Kidney glomerular epithelial cell (primary cell): ENCODE measurements around the gene ATP5F1B.

Experiments used
- DNase-seq: peaks from one replicate; lab custom pipeline; 2025; lab: John Stamatoyannopoulos, UW

Gene ATP5F1B

DNA sequence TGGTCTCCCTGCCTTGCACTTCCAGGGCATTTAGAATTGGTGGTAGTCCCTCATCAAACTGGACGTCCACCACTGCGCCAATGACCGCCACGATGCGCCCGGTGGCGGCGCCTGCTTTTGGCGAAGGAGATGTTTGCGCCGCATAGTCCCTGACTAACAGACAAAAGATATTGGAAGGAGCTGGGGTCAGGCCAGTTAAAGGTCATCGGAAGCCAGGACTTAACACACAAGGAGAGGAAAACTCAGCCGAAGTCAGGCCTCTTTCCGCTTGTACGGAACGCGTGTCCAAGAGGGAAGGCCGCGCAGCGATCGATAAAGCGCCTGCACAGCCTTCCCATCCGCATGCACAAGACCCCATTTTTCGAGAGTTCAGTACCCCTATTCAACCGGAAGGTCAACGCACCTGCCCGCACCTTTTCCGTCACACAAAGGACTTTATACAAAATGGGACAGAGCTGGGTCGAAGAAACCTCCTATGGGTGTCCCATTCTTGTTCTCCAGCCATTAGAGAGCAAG lies 525 bp downstream of the ATP5F1B start:
- DNase-seq = no peak

DNA sequence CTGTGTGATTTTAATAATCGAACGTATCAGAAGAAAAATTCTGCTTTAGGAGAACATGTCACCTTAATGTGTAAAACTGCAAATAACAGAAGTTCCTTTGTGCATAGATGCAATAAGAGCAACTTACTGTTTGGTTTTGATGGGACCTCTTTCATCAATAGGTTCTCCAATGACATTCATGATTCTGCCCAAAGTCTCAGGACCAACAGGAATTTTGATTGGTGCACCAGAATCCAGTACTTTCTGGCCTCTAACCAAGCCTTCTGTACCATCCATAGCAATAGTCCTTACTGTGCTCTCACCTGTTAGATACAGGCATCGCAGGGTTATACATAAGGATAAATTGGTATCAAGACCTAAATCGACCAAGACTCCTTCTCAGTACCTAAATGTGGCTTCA lies 1.1 kb downstream of the ATP5F1B start:
- DNase-seq = no peak

DNA sequence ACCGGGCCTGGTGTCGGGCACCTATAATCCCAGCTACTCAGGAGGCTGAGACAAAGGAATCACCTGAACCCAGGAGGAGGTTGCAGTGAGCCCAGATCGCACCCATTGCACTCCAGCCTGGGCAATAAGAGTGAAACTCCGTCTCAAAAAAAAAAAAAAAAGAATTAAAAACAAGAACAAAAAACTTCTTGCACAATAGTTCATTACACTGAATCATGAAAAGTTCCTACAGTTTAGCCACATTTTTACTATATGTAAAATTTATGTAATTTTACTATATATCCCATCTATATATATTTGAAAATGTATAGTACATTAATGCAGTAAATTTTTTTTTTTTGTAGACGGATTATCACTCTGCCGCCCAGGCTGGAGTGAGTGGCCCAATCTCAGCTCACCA lies 4.6 kb downstream of the ATP5F1B start:
- no peak for DNase-seq

DNA sequence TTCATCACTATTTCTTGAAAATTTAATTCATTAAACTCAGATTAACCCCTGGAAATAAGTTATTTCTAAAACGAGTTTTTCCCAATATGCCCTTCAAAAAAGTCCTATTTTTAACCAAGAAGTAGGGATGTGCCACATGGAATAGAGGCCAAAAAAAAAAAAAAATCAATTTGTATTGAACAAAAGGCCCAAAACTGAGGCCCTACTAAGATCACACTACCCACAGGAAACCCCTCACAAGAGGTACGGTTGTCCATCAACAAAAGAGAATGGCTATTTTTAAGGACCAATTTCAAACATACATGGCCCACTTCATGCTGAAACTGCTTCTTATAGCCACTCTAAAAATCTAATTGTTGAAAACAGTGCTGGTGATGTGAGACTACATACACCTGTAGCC lies 8.2 kb downstream of the ATP5F1B start:
- no peak for DNase-seq

DNA sequence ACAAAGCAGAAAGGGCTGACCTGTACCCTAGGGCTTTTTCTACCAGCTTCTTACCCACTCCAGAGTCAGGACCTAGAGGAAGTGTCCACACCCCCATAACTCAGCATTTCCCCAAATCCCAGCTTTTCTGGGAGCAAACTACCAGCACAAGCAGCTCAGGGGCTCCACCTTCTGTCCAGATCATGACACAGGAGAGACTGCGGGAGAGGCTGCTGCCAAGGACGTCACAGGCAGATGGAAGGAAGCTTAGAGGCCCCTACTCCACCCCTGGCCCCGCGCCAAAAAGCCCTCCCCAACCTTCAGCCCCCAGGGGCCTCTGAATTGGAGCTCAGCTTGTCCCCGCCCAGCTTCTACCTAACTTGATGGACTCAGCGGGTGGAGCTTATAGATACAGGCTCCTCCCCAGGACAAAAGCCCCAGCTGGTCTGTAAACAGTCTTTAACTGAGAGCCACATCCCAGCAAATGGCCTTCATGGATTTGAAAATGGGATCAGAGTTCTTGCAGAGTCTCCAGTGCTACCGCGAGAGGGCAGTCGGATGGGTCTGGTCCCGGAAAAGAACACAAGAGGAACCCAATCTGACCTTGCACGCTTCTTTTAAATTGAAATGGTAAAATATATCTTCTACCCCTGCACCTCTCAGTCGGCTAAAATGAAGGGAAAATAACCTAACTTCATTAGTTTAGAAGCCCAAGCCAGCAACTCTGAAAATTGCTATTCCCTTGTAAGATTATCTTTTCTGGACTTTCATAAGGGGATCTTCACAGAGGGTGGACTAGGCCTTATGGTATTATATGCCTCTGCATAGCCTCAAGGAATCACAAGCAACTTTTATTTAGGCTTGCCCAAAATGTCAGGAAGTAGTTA lies 8.9 kb downstream of the ATP5F1B start:
- DNase-seq = peak; percentile 97

DNA sequence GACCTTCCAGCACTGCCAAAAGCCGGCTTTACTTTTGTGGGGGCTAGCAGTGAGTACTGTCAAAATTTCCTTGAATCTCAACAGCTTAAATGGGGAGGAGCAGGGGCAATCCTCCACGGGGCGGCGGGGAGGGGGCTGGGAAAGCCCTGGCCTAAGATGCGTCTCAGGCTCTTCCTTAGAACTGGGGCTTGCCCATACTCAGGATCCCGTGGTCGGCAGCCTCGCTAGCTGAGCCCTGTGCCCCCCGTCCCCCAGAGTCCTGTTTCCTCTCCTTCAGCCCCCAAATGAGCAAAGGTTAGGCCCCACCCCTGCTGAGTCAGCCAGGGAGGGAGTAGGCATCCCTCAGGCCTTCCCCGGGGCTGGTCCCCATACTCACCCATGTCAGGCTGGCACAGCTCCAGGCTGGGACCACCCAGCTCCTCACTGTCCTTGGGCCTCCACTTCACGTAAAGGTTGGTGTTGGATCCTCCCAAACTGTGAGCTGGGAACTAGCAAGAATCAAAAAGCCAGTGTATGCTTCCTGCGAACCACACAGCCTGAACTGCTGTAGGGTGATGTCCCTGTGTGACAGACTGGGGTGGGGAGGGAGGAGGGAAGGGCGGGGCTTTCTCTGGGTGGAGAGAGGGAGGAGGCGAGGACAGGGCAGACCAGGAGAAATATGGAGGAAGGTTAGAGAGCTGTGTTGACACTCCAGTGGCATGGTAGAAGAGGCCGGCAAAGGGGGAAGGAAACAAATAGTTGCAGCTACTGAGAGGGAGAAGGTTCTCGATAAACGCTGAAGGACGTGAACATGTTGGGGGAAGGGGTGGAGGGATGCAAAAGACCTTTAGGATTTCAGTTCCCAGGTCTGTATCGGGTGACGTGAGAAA lies 9.7 kb downstream of the ATP5F1B start:
- DNase-seq = peak; percentile 83

DNA sequence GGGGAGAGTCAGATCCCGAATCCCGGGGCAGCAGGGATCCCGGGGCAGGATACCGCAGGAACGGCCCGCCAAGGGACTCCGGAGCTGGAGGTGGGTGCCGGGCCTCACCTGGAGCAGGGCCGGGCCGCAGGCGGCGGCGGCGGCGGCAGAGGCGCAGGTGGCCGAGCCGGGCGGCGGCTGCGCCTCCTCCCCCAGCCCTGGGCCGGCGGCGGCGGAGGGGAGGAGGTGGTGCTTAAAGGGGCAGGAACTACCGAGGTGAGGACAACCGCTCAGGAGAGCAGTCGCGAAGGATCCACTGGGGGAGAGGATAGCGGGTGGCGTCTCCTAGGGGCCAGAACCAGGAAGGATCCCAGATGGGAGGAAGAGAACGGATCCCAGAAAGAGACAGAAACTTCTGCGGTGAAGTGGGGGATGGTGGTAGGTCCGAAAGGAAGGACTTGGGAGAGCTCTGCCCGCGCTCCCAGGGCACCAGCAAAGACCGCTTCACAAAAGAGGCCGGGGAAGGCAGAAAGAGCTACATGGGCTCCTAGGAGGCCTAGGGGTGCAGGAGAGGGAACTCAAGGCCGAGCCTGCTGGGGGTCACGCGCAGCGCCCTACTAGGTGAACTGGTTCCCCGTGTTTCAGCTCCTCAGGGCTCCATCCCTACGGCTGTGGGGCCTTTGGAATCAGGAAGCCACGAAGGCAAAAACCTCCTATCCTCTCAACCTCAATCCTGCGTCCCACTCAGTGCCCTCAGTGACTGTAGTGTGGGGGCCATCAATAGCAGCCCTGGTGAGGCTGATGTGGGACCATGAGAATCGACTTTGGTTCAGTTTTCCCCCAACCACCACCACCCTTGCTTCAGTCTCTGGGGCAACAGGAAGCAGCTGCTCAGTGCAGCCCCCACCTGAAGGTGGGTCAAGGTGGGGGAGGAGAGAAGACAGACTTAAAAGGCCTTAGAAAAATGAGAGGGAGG lies 10.7 kb downstream of the ATP5F1B start:
- DNase-seq = peak; percentile 87

DNA sequence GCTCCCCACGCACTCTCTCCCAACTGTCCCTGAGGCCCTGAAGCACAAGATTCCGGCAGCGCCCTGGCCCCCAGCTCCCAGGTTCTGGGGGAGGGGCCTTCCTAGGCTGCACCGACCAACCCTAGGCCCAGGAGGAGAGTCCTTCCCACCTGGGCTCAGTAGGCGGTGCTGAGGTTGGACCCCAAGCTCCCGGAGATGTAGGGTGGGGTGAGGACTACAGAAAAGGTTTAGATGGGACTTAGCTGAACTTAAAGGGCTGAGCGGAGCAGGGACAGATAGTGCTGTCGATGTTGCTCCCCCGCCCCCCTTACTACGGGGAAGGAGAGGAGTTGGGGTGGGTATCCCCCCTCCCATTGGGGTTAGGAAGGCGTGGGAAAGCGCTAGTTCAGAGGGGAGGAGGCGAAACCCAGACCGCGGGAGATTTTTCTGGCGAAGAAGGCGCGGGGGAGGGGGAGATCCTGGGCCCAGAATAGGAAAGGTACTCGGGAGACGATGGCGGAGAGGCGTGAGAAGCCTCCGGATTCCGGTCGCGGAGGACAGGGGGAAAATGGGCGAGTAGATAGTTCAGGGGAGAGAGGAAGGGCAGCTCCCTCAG lies 11.4 kb downstream of the ATP5F1B start:
- no peak for DNase-seq

DNA sequence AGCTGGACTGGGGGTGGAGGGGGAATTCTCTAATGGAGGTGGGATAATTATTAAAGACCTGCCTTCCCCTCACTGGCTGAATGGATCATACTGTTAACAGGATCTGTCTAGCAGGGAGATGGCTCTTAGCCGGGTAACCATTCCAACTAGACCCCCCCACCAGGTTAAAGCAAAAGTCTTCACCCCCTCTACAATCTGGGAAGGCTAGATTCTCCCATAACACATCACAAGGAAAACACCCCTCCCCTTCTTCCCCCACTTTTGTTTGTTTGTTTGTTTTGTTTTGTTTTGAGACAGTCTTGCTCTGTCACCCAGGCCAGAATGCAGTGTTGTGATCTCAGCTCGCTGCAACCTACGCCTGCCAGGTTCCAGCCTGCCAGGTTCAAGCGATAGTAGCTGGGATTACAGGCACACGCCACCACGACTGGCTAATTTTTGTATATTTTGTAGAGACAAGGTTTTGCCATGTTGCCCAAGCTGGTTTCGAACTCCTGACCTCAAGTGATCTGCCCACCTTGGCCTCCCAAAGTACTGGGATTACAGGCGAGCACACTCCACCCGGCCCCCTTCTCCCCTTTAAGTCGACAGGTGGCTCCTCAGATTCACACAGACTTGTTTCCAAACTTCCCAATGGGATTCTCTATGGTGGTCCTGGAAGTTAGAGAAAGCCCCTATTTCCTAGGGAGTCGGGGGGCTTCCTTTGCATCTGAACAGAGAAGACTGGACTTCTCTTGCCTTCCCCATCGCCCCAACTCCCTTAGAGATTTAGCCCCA lies 12.1 kb downstream of the ATP5F1B start:
- DNase-seq = no peak

DNA sequence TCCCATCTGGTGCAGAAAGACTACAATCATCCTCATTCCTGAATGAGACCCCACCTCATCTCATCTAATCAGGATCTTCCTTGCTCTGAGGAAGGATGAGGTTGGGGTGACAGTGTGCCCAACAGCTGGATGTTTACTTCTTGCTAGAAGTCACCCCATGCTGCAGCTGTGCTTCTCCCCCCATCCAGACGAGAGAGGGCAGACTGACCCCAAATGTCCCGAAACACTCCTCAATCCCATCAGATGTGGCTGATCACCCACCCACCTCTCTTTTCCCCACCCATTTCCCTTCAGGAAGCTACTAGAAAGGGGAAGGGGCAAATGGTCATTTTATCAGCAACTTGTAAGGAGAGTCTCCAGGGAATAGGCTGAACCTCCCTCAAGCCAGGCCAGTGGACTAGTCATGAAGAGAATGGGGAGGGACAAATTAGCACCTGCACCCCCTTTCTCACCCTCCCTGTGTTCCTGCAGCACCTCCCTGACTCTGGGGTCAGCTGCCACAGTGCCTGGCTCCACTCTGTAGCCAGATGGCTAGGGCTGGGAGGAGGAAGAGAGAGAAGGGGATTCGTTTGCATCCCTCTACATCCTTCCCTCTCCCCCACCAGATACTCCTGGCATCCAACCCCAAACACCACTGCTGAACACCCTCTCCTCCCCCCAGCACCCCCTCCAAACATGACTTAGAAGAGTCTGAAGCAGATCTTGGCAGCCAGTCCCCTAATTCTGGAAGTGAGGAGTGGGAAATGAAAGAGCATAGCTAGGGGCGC lies 12.9 kb downstream of the ATP5F1B start:
- DNase-seq = no peak

DNA sequence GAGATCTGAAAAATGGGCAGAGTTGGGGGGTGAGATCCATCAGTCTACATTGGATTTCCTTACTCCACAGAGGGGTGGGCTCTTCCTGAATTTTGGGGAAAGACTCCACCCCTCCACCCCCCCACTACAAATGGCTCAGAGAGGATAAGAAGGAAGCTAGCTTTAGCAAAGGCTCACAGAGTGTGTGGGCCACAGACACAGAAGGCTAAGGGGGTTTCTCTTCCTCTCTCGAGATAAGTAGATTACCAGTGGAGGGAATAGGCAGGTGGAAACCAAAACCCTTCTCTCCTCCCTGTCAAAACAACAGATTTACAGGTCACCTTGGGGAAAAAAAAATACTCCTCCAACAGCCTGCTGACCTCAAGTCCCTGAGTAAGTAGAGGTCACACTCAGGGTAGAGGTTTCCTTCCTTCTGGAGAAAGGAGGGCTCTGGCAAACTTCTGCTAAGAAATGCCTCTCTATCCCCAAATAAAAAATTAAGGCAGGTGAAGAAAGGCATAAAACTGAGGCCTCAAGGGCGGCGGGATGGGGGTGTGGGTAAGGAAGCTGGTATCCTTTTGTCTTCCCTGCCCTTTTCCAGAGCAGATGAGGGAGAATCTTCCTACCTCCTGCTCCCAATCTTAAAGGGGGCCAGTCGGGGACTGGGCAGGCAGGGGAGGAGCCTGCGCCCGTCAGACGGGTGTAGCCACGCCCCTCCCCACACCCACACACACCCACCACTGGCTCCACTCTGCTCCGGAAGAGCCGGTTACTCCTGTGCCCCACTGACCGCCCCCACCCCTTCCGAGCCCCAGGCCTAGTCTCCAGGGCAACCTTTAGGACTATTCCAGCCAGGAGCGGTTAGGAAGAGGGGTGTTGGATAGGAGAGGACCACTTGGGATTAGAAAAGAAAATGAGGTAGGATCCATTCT lies 13.7 kb downstream of the ATP5F1B start:
- no peak for DNase-seq

DNA sequence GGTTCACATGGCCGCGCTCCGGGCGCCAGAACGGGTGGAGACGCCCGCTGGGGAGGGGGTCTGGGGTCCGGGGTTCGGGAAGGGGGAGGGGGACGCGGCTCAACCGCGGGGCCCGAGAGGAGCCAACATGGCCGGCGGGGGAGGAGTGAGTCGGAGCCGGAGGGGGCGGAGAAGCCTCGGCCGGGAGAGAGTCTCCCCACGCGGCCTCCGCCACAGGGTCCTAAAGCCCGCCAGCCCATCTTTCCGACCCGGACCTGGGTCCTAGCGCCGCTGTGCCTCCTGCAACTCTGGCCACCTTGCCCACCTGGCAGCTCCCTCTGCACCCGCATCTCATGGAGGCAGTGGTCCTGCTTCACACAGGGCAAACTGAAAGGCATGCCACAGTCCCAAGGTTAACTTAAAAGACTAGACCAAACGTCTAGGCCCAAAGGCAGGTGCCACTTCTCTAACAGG lies 15.6 kb downstream of the ATP5F1B start, which contains the start of gene BAZ2A:
TSS of gene BAZ2A (minus strand) at position 147 of the 453 bp plus-strand sequence. CDS start 12,796 bp downstream, outside the sequence.
- peak; percentile 60 for DNase-seq

DNA sequence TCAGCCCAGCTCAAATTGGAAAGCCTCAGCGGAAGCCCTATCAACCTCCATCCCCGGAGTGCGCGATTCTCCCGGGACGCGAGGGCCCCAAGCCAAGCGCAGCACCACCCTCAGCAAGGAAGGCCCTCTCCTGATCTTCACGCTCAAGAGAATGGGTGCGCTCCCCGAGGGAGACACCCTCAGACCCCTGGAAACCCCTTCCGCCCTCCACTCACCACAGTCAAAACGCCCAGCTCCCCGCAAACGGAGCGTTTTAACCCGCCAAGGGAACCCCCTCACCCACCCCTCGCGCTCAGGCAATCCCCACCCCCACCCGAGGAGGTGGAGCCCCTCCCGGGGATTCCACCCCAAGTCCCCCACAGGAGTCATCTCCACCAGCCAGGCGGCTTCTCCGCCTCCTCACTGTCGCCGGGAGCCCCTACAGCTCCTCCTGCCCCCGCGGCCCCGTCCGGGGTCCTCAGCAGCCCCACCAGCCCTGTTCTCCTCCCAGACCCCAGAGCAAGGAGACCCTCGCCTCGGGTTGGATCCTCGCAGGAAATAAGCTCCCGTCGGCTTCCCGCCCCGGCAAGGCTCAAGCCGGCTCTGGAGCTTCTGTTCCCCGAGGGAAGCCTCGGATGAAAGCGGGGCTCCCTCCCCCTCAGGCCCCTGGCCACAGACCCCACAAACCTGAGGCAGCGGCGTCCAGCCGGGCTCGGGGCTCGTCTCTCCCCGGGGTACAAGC lies 16.2 kb downstream of the ATP5F1B start:
- DNase-seq = no peak

DNA sequence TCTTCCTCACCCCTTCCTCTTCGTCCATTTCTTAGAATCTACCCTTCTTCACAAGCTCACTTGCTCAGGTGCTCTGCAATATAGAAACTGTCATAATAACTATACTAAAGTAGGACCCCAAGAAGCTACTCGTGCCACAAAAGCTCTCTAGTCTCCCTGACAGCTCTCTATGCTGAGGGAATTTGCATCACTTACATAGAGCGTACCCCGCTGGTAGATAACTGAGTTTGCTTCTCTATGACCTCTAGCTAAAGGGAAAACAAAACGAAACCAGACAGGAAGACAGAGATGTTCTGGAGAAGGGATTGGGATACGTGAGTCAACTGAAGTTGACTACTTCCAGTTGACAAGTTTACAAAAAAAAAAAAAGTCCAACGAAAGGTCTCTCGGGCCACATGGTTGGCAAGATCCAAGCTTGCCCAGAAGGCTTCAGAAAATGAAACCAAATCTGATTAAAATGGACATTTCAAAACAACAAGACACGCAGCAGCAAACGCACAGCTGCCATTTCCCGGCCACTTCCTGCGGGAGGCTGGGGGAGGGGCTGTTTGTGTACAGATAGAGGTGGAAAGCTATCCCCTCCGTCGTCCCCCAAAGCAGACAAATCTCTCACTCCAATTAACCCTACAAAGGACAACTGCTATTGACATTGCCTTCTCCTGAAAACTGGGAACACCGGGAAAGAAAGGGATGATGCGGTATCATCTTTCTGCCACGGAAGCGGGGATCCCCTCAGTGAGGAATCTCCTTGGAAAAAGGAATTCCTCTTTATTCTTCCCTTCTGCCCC lies 16.9 kb downstream of the ATP5F1B start:
- DNase-seq = peak; percentile 45

DNA sequence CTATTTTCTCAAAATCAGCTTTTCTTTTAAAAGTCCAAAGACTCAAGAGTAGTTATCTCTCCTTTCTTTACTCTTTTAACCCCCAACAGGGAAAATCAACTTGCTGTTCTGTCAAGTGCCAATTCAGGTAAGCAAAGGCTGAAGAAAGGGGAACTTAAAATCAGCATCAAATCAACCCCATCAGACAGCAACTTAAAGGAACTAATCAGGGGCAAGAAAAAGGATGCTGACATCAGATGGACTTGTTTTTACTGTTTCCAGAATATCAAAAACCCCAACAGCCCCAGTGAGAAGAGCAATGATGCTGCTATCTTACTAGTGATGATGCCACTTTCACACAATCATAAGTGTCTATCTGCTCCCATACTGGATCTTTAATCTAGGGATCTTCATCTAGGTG lies 19.1 kb downstream of the ATP5F1B start:
- DNase-seq = no peak

DNA sequence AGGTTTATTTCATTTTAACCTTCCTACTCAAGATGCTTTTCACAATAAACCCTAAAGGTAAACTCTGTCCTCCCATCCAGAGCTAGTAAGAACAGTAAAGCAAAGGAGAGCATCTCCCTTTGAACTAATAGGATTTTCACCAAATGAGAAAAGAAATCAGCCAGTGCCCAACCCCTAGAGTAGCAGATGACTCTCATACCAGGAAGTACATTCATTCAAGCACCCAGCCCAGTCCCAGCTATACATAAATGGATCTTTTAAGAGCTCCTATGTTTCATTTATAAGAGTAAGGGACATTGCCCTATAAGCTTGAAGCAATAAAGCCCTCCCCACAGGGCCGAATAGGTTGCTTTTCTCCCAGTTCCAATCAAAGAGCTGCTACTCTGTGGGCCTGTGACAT lies 23.2 kb downstream of the ATP5F1B start:
- DNase-seq = no peak

DNA sequence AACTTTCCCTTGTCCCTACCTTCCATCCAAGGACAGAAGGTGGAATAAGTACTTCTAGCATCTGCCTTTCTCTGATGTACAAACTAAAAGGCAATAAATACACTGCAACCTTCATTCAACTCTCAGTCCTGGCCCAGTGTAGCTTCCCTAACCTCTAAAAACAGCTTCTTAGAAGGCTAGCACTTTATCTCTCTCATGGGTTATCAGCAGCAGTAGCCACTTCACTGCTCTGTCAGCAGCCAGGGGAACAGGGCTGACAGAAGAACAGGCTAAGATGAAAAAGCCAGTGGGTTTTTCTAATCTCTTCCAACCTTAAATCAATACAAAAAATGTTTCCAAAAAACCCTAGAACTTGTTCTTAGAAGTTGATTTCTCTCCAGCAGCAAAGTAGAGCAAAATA lies 28.9 kb downstream of the ATP5F1B start:
- DNase-seq = no peak
